ENCODE data around the gene MICALL2.

DNA sequence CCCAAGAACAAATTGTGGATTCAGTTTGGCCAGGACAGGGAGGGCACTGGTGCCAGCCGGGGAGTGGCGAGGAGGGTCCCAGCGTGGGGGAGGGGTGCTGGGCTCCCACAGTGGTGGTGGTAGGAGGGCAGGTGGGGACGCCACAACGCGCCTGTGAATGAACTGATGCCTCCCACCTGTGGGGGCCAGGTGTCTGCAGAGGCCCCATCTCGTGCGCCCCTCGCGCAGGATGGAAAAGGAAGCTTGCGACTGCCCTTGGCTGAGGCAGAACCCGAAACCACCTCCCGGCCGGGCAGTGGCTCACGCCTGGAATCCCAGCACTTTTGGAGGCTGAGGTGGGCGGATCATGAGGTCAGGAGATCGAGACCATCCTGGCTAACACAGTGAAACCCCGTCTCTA lies 72.0 kb downstream of the MICALL2 start:
- TF ChIP-seq, protein P1, sequence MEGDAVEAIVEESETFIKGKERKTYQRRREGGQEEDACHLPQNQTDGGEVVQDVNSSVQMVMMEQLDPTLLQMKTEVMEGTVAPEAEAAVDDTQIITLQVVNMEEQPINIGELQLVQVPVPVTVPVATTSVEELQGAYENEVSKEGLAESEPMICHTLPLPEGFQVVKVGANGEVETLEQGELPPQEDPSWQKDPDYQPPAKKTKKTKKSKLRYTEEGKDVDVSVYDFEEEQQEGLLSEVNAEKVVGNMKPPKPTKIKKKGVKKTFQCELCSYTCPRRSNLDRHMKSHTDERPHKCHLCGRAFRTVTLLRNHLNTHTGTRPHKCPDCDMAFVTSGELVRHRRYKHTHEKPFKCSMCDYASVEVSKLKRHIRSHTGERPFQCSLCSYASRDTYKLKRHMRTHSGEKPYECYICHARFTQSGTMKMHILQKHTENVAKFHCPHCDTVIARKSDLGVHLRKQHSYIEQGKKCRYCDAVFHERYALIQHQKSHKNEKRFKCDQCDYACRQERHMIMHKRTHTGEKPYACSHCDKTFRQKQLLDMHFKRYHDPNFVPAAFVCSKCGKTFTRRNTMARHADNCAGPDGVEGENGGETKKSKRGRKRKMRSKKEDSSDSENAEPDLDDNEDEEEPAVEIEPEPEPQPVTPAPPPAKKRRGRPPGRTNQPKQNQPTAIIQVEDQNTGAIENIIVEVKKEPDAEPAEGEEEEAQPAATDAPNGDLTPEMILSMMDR (IDR thresholded peaks at IDR 0.05): no peak
- TF ChIP-seq POLR2A (IDR thresholded peaks at IDR 0.05): no peak
